HG03457 (cell line): ENCODE data around the gene CHCHD6.

ENCODE experiments used
- ATAC-seq: cut with Tn5 transposase; IDR thresholded peaks from one replicate; pipeline ENCODE4 v1.9.1; 2021; ENCODE audit warnings: moderate number of reproducible peaks; ENCODE audit not compliant: unreplicated experiment

CHCHD6 gene

DNA sequence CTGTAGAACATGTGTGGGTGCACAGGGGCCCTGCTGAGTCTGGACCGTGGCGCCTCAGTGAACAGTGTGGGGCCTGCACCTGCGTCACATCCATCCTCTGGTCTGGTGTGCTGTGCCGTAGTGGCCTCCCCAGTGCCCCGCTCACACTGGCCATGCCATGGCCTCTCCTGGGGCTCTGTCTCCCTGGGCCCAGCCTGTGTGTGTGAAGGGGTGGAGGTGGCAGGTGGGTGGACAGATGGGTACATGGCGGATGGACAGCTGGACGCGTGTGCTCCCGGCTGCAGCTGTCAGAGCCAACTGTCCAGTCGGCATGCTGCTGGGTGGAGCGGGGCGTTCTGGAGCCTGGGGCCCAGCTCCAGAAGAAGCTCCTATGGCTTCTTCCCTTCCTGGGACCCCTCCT is 296.7 kb downstream of the CHCHD6 start:
- no peak for ATAC-seq

DNA sequence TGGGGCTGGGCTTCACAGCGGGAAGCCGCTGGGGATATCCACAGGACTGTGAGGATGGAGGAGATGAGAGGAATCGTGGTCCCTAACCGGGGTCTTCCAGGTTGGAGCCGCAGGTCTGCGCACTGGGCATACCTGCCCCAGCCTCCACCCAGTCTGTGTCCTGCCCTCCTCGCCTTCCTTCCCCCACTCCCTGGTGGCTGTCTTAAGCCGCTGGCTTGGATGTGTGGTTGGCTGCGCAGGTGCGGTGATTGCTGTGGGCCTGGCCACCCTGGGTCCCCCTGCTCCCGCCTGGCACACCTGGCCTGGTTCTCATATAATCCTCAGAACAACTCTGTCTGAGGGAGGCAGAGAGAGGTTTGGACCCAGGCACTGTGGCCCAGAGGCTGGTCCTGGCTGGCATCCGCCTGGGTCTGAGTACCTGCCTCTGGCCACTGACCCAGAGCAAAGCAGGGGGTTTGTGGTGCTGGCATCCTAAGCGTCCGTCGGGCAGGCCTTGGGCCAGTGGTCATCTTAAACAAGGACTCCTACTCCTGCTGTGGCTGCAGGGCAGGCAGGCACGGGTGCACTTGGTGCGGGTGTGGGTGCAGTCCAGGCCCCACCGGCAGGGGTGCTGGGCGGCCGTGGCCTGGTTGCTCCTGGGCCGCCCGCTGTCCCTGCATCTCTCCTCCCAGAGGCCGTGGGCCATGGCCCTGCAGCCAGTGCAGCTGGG is 297.6 kb downstream of the CHCHD6 start:
- no peak for ATAC-seq

DNA sequence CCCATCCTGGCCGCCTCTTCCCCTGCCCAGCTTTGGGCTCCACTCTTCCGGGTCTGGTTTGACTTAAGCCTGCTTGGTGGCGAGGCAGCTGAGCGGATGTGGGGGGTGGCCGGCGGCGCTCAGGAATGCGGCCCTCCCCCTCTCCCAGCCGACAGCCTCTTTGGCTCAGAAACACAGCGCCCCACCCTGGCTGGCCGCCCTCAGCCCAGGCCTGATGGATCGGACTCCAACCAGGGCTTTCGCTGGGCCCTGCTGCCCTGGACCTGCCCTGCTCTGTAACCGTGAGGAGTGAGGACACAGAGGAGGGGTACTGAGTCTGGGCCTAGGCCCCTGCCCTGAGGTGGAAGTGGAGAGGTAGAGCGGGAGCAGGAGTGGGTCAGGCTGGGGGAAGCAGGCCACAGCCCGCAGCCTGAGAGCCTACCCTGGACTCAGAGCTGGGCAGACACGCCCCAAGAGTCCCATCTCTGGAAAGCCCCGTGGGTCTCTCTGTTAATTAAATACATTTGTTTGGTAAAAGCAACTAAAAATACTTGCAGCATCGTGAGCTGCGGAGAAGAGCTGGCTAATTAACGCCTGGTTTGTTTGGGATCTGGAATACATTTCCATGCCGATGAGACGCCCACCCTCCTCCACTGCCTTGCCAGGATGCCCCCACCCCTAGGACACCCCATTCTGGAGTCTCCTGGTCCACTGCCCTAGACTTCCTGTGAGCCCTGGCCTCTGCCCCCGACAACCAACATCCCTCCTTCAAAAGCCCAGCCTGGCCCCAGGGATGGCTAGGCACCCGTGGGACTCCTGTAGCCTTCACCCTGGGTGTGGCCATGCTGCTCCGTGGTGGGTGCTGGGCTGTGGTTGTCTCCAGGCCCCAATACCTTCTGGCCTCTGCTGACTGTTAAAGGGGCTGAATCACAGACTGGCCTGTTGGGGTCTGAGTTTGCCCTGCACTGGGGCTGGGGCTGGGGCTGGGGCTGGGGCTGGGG is 298.4 kb downstream of the CHCHD6 start:
- ATAC-seq, result no peak

DNA sequence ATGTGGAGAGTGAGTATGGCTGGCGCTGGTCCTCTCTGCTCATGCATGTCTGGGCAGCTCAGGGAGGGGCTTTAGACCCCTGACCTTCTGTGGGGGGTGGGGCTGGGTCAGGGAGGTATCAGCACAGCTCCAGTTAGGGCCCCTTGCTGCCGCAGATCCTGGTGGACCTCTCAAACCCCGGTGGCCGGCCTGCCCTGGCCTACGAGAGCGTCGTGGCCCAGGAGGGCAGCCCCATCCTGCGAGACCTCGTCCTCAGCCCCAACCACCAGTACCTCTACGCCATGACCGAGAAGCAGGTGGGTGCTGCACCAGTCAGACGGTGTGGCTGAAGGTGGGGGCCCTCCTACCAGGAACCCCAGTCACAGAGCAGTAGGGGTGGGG is 299.1 kb downstream of the CHCHD6 start:
- no peak for ATAC-seq

DNA sequence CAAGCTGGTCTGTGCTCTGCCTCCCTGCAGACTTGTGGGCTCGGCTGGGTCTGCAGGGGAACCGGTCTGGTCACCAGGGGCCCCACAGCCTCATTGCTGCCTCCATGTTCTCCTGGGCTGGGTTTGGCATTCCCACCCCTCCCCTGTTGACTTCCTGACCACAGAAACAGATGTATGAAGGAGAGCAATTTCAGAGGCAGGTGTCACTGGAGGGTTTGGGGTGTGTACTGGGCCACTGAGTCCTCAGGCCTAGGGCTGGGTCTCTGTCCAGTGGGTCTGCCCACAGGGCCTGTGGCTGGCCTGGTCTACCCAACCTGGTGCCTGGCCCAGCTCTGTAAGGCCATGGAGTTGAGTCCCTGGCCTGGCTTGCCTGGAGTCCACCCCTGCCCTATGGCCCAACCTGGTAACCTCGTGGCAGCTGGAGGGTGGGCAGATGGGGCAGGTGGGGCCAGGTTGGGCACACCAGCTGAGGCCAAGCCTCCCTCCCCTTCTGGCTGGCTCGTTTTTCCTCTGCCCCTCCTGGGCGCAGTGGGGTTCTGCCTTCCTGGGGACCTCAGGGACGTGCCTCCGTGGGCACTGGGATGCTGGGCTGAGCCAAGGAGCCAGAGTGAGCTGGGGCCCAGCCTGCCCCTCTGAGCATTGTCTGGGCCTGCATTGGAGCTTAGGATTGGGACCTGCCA is 299.7 kb downstream of the CHCHD6 start:
- ATAC-seq, result no peak

DNA sequence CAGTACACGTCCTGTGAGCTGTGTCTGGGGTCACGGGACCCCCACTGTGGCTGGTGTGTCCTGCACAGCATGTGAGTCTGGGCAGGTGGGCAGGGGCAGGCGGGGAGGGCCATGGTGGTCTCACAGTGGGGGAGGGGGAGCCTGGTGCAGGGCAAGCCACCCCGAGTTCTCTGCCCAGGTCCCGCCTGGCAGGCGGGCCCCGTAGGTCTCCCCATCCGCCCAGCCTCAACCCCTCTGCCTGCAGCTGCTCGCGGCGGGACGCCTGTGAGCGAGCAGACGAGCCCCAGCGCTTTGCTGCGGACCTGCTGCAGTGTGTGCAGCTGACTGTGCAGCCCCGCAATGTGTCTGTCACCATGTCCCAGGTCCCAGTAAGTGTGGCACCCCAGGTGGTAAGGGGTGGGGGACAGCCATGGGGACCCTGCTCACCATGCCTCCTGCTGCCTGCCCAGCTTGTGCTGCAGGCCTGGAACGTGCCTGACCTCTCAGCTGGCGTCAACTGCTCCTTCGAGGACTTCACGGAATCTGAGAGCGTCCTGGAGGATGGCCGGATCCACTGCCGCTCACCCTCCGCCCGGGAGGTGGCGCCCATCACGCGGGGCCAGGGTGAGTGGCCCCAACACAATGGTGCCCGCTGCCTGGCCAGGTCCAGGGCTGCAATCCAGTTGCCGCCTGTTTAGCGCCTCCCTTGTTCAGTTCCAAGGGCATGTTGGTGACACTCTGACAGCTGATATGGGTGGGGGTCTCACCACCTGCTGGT is 300.8 kb downstream of the CHCHD6 start:
- no peak for ATAC-seq

DNA sequence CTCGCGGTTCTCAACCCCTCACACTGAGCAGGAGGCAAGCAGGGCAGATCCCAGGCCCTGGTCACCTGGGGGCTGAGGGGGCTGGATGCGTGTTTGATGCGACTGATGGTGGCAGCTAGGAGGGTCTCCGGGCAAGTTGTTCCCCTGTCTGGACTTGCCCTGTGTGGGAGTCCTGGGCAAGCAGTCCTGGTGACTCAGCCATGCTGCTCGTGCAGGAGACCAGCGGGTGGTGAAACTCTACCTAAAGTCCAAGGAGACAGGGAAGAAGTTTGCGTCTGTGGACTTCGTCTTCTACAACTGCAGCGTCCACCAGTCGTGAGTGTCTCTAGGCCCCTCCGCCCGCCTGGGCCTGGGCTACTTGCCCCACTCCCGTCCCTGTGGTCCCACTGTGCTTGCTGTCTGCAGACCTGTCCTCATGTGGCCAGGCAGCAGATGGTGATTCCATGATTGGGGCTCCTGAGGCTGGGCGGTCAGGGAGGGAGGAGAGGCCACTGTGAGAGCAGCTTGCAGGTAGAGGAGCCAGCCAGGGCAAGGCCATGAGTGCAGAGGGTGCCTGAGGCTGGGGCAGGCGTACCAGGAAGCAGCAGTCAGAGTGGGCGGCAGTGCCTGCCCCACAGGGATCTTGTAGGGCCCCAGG is 301.9 kb downstream of the CHCHD6 start:
- no peak for ATAC-seq

DNA sequence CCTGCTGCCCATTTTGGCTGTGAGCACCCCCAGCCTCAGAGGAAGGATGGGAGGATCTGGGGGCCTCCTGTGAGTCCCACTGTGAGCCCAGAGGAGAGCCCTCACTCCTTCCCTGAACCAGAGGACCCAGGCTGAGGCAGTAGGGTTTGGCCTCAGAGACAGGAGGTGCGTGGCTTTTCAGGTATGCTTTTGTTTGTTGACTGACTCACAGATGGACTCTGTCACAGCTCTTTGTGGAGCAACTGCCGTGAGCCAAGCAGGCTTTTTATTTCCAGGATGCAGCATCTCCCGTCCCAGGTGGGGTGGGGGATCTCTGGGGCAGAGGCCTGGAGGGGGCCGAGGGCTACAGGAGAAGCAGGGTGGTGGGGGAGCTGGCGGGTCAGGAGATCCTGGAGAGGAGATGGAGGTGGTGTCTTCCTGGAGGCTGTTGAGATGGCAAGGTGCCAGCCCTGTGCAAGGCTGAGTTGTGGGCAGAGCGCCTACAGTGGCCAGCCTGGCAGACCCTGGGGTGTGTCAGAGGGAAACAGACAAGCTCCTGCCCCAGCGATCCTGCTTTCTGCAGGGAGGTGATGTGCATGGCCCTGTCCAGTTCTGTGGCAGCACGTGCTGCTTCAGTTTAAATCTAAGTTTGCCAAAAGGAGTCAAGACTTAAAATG is 302.9 kb downstream of the CHCHD6 start:
- no peak for ATAC-seq

DNA sequence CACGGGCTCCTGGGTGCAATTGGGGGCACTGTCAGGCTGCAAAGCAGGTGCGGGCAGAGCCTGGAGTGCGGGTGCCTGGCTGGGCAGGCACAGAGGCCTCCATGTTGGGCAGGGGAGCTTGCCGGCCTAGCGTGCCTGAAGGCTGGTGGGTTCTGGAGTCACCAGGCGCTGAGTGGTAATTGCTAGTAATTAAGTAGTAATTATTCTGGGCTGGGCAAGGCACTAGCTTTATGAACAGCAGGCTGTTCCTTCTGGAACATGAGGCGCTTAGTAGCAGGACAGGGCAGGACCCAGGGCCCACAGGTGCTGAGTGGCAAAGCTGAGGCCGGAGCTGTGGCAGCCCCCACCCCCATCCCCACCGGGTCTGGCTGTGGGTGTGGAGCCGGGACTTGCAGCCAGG is 304.2 kb downstream of the CHCHD6 start:
- ATAC-seq, result no peak

DNA sequence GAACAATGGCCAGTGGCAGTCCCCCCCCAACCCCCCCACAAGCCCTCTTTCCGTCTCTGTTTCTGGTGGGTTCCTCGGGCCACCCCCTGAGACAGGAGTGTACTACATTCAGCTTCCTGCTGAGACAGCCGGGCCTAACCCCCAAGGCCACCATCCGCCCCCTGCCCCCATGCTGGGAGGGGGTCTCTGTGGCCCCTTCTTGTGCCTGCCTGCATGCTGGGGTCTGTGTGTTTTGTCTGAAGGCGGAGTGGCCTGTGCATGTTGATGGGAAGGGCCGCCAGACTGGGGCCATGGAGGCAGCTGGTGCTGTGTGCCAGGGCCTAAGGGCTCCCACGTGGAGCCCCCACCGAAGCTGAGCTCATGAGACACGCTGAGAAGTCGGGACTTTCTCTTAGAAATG is 305.5 kb downstream of the CHCHD6 start:
- no peak for ATAC-seq
